ENCODE measurements around the gene FAM53B.

Gene FAM53B

GRCh38 chr10:124679401-124679800 lies 64.8 kb downstream of the FAM53B start:
- Histone ChIP-seq H2AFZ (ENCODE audit: low read depth) (no peak overlapping the region), H3K36me3 (ENCODE audit: insufficient read depth) (peaks cover 6% of the 10 kb centered on the region; the same call in 1 of the 2 replicates), H3K4me3 (IDR thresholded peaks at IDR 0.05; ENCODE audit: insufficient read depth, low read depth, low read length) (no peak overlapping the region), H4K20me1 (ENCODE audit: insufficient read depth) (no peaks in the 10 kb centered on the region), H3K9ac (no peak overlapping the region), H3K27ac (no peak overlapping the region), H3K4me2 (no peak overlapping the region), H3K27me3 (ENCODE audit: insufficient read depth, low read depth) (no peaks in the 10 kb centered on the region), H3K79me2 (ENCODE audit: insufficient read depth, low read depth) (peaks cover 6% of the 10 kb centered on the region; the same call in 1 of the 2 replicates), H3K4me1 (ENCODE audit: low read depth, poor library complexity, severe bottlenecking) (peaks cover 18% of the 10 kb centered on the region)
- TF ChIP-seq CTCF (conservative IDR thresholded peaks at IDR 0.05; ENCODE audit: low read depth, low read length) = no peak

GRCh38 chr10:124678557-124679240 lies 65.5 kb downstream of the FAM53B start:
- Histone ChIP-seq H3K27me3 (ENCODE audit: insufficient read depth, low read depth) (no peaks in the 10 kb centered on the region), H3K4me1 (ENCODE audit: low read depth, poor library complexity, severe bottlenecking) (peaks cover 18% of the 10 kb centered on the region), H3K36me3 (ENCODE audit: insufficient read depth) (peaks cover 6% of the 10 kb centered on the region; the same call in 1 of the 2 replicates), H3K27ac (no peak overlapping the region), H3K9ac (no peak overlapping the region), H3K4me3 (IDR thresholded peaks at IDR 0.05; ENCODE audit: insufficient read depth, low read depth, low read length) (no peak overlapping the region), H3K79me2 (ENCODE audit: insufficient read depth, low read depth) (peaks cover 6% of the 10 kb centered on the region; the same call in 1 of the 2 replicates), H2AFZ (ENCODE audit: low read depth) (no peak overlapping the region), H3K4me2 (no peak overlapping the region), H4K20me1 (ENCODE audit: insufficient read depth) (no peaks in the 10 kb centered on the region)
- no peak for TF ChIP-seq CTCF (conservative IDR thresholded peaks at IDR 0.05; ENCODE audit: low read depth, low read length)

- peaks cover 23% of the 10 kb centered on the region for H3K4me1 ChIP-seq (ENCODE audit: low read depth, poor library complexity, severe bottlenecking)
- no peak overlapping the region for H3K9ac ChIP-seq
- no peak for TF ChIP-seq CTCF (conservative IDR thresholded peaks at IDR 0.05; ENCODE audit: low read depth, low read length)
- no peak overlapping the region for H3K27ac ChIP-seq
- H2AFZ ChIP-seq (ENCODE audit: low read depth) = no peak overlapping the region
- H4K20me1 ChIP-seq (ENCODE audit: insufficient read depth) = no peaks in the 10 kb centered on the region
- H3K4me3 ChIP-seq (IDR thresholded peaks at IDR 0.05; ENCODE audit: insufficient read depth, low read depth, low read length) = no peak overlapping the region
- H3K4me2 ChIP-seq = no peak overlapping the region
- peaks cover 6% of the 10 kb centered on the region; the same call in 1 of the 2 replicates for H3K79me2 ChIP-seq (ENCODE audit: insufficient read depth, low read depth)
- peaks cover 6% of the 10 kb centered on the region; the same call in 1 of the 2 replicates for H3K36me3 ChIP-seq (ENCODE audit: insufficient read depth)
- H3K27me3 ChIP-seq (ENCODE audit: insufficient read depth, low read depth) = no peaks in the 10 kb centered on the region
Measured at GRCh38 chr10:124677749-124678556, 66.2 kb downstream of the FAM53B start.

GRCh38 chr10:124677293-124677699 lies 66.9 kb downstream of the FAM53B start:
- Histone ChIP-seq H3K27ac (no peak overlapping the region), H3K36me3 (ENCODE audit: insufficient read depth) (peaks cover 6% of the 10 kb centered on the region; the same call in 1 of the 2 replicates), H3K4me2 (no peak overlapping the region), H2AFZ (ENCODE audit: low read depth) (no peak overlapping the region), H3K4me3 (IDR thresholded peaks at IDR 0.05; ENCODE audit: insufficient read depth, low read depth, low read length) (no peak overlapping the region), H3K27me3 (ENCODE audit: insufficient read depth, low read depth) (no peaks in the 10 kb centered on the region), H3K4me1 (ENCODE audit: low read depth, poor library complexity, severe bottlenecking) (peaks cover 28% of the 10 kb centered on the region), H4K20me1 (ENCODE audit: insufficient read depth) (no peaks in the 10 kb centered on the region), H3K9ac (no peak overlapping the region), H3K79me2 (ENCODE audit: insufficient read depth, low read depth) (peaks cover 8% of the 10 kb centered on the region; the same call in 1 of the 2 replicates)
- TF ChIP-seq CTCF (conservative IDR thresholded peaks at IDR 0.05; ENCODE audit: low read depth, low read length) = no peak
